ENCODE results near the gene PHB1. TPM values are rescaled to one million over a fixed set of nuclear protein-coding genes. Genes with fewer than 3 reads are reported as not detected.
A peak's percentile ranks its signal among the peaks of the same experiment; 100 is the strongest.
"Not testable (repeated sequence)": the region's sequence is repeated elsewhere in the genome, so short reads cannot be mapped to it uniquely, and the experiment has no call there.

The PHB1 gene
- total and polyA plus RNA-seq, 2 experiments from 2014 or later, result 194 to 211 TPM

DNA sequence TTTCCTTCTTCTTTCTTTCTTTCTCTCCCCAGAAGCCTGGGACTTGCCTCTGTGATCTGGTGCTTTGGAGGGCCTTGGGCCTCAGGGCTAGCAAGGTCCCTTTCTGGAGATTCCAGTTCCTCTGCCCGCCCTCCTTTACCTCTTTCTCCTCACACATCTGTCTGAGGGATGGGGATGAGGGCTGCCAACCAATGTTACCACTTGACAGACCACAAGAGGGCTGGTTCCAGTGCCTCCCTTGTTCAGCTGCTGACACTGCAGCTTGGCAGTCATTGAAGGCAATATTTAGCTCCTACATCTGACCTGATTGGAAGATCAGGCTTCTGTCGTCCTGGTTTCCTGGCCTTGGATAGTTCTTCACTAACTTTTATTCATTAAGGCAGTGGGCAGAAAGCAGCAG, 49.0 kb downstream of the PHB1 start (continued):
- TF ChIP-seq CTCF (conservative IDR thresholded peaks at IDR 0.05; ENCODE audit: low read depth in 2 of 2), result peak; percentile 23 to 47; a peak in 2 of 4 replicates

- H3K27me3 ChIP-seq (ENCODE audit: insufficient read depth); ATAC-seq; H3K4me3 ChIP-seq; H3K9me2 ChIP-seq (ENCODE audit: insufficient read depth); H3K36me3 Mint-ChIP-seq (ENCODE audit: low read depth); H4K20me1 ChIP-seq (replicated peaks; ENCODE audit: insufficient read depth); H3K27ac ChIP-seq (ENCODE audit: low read depth); H3K27ac Mint-ChIP-seq; H3K9me3 Mint-ChIP-seq; DNase-seq (ENCODE audit: low spot score); H3K4me2 ChIP-seq; H2AFZ ChIP-seq; H3K36me3 ChIP-seq (ENCODE audit: insufficient read depth); H3K4me3 Mint-ChIP-seq; H3F3A ChIP-seq (replicated peaks; ENCODE audit: low read depth): not testable (repeated sequence)
- Histone ChIP-seq H3K79me2 (replicated peaks; ENCODE audit: insufficient read depth) (peaks cover 10% of the 10 kb centered on the region), H3K4me1 (ENCODE audit: insufficient read depth) (peaks cover 22% of the 10 kb centered on the region)
- Mint-ChIP-seq H3K4me1 (peaks cover 27% of the 10 kb centered on the region), H3K27me3 (ENCODE audit: insufficient read depth, low read depth, poor library complexity) (peaks cover 15% of the 10 kb centered on the region)
These were observed 49.6 kb downstream of the PHB1 start for GRCh38 chr17:49365126-49365525.

GRCh38 chr17:49364119-49364518, 50.6 kb downstream of the PHB1 start:
- Mint-ChIP-seq H3K4me3 (no peak overlapping the region), H3K36me3 (ENCODE audit: low read depth) (no peaks in the 10 kb centered on the region), H3K9me3 (no peaks in the 10 kb centered on the region; the same call in 2 of the 3 replicates), H3K27ac (no peak overlapping the region), H3K4me1 (peaks cover 33% of the 10 kb centered on the region), H3K27me3 (ENCODE audit: insufficient read depth, low read depth, poor library complexity) (peaks cover 13% of the 10 kb centered on the region)
- no peak overlapping the region for H3K4me2 ChIP-seq
- no peaks in the 10 kb centered on the region for H3K27me3 ChIP-seq (ENCODE audit: insufficient read depth)
- H3K9me2 ChIP-seq (ENCODE audit: insufficient read depth), result no peaks in the 10 kb centered on the region
- H3K27ac ChIP-seq (ENCODE audit: low read depth), result no peak overlapping the region
- peaks cover 26% of the 10 kb centered on the region for H3K4me1 ChIP-seq (ENCODE audit: insufficient read depth)
- peaks cover 20% of the 10 kb centered on the region for H3K79me2 ChIP-seq (replicated peaks; ENCODE audit: insufficient read depth)
- 0 out of 2 replicates have a peak, but pooled peaks cover 3% of the 10 kb centered on the region for H4K20me1 ChIP-seq (replicated peaks; ENCODE audit: insufficient read depth)
- no peaks in the 10 kb centered on the region for H3K36me3 ChIP-seq (ENCODE audit: insufficient read depth)
- TF ChIP-seq JUNB (IDR thresholded peaks at IDR 0.05; ENCODE audit: unreplicated experiment) (no peak), CTCF (conservative IDR thresholded peaks at IDR 0.05; ENCODE audit: low read depth in 2 of 2) (peak; percentile 17 to 59; a peak in 2 of 4 replicates)
- TF ChIP-seq, protein P1, sequence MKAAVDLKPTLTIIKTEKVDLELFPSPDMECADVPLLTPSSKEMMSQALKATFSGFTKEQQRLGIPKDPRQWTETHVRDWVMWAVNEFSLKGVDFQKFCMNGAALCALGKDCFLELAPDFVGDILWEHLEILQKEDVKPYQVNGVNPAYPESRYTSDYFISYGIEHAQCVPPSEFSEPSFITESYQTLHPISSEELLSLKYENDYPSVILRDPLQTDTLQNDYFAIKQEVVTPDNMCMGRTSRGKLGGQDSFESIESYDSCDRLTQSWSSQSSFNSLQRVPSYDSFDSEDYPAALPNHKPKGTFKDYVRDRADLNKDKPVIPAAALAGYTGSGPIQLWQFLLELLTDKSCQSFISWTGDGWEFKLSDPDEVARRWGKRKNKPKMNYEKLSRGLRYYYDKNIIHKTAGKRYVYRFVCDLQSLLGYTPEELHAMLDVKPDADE (IDR thresholded peaks at IDR 0.05), result no peak
- H2AFZ ChIP-seq, result no peak overlapping the region
- DNase-seq (ENCODE audit: low spot score) (no peak), ATAC-seq (no peak)
- H3K4me3 ChIP-seq, result no peak overlapping the region
- H3F3A ChIP-seq (replicated peaks; ENCODE audit: low read depth), result no peaks in the 10 kb centered on the region

Data from GM23338 (cell line).